Ishikawa (cell line): Measurements from ENCODE around the gene MIPOL1.

Experiments used
- CEBPB ChIP-seq: IDR thresholded peaks from 2 replicates; pipeline ENCODE4 v1.6.1; 2012
- CREB1 ChIP-seq: IDR thresholded peaks from 2 replicates; pipeline ENCODE4 v1.6.1; 2012; ENCODE audit warnings: low read depth
- EGR1 ChIP-seq: IDR thresholded peaks from 2 replicates; pipeline ENCODE4 v1.6.1; 2012
- EP300 ChIP-seq: IDR thresholded peaks from 2 replicates; pipeline ENCODE4 v1.6.1; 2012; ENCODE audit warnings: borderline replicate concordance
- FOXM1 ChIP-seq: IDR thresholded peaks from 2 replicates; pipeline ENCODE4 v1.6.1; 2012; ENCODE audit warnings: low read depth, borderline replicate concordance
- NFIC ChIP-seq: IDR thresholded peaks from 2 replicates; pipeline ENCODE4 v1.6.1; 2012
- RAD21 ChIP-seq: IDR thresholded peaks from 2 replicates; pipeline ENCODE4 v1.6.1; 2012; ENCODE audit warnings: low read depth
- TAF1 ChIP-seq: IDR thresholded peaks from 2 replicates; pipeline ENCODE4 v1.6.1; 2012; ENCODE audit warnings: low read depth, mild to moderate bottlenecking
- TCF12 ChIP-seq: IDR thresholded peaks from 2 replicates; pipeline ENCODE4 v1.6.1; 2012; ENCODE audit warnings: low read depth
- TEAD4 ChIP-seq: IDR thresholded peaks from 2 replicates; pipeline ENCODE4 v1.6.1; 2012
- YY1 ChIP-seq: IDR thresholded peaks from 2 replicates; pipeline ENCODE4 v1.6.1; 2012; ENCODE audit warnings: low read depth
- ZBTB7A ChIP-seq: IDR thresholded peaks from 2 replicates; pipeline ENCODE4 v1.6.1; 2012; ENCODE audit warnings: low read depth
- TF ChIP-seq, protein P1 (sequence below): IDR thresholded peaks from 2 replicates; pipeline ENCODE4 v1.6.1; 2012; ENCODE audit warnings: low read depth, mild to moderate bottlenecking
- TF ChIP-seq, protein P2 (sequence below): IDR thresholded peaks from 2 replicates; pipeline ENCODE4 v1.6.1; 2012
- TF ChIP-seq, protein P3 (sequence below): IDR thresholded peaks from 2 replicates; pipeline ENCODE4 v1.6.1; 2012

The MIPOL1 gene

DNA sequence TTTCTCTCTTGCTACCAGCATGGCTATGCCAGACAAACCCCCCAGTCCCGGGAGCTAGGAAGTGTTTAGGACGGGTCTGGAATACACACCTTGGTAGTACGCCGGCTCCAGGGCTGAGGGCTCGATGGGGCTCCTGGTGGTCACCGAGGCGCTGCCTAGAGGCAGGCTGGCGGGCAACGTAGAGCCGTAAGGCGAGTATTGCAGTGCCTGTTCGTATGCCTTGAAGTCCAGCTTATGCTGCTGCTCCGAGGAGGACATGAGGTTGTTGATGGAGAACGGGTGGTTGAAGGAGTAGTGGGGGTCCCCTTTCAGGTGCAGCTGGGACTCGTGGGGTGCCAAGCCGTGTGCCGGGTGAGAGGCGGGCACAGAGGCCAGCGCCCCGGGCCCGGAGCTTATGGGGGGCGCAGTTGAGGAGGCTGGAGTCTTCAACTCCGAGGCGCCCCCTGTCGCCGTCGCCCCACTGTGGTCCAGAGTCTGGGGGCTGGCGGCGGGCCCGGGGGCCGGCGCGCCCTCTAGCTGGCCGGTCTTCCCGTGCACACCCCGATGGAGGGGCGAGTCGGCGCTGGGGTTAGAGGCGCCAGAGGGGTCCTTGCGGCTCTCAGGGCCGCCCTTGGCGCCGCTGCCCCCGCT lies 393.7 kb downstream of the MIPOL1 start:
- TF ChIP-seq EP300 (no peak), NFIC (no peak), RAD21 (no peak), CREB1 (no peak), TAF1 (no peak), EGR1 (no peak), CEBPB (no peak), YY1 (no peak)
- TF ChIP-seq, protein P1, sequence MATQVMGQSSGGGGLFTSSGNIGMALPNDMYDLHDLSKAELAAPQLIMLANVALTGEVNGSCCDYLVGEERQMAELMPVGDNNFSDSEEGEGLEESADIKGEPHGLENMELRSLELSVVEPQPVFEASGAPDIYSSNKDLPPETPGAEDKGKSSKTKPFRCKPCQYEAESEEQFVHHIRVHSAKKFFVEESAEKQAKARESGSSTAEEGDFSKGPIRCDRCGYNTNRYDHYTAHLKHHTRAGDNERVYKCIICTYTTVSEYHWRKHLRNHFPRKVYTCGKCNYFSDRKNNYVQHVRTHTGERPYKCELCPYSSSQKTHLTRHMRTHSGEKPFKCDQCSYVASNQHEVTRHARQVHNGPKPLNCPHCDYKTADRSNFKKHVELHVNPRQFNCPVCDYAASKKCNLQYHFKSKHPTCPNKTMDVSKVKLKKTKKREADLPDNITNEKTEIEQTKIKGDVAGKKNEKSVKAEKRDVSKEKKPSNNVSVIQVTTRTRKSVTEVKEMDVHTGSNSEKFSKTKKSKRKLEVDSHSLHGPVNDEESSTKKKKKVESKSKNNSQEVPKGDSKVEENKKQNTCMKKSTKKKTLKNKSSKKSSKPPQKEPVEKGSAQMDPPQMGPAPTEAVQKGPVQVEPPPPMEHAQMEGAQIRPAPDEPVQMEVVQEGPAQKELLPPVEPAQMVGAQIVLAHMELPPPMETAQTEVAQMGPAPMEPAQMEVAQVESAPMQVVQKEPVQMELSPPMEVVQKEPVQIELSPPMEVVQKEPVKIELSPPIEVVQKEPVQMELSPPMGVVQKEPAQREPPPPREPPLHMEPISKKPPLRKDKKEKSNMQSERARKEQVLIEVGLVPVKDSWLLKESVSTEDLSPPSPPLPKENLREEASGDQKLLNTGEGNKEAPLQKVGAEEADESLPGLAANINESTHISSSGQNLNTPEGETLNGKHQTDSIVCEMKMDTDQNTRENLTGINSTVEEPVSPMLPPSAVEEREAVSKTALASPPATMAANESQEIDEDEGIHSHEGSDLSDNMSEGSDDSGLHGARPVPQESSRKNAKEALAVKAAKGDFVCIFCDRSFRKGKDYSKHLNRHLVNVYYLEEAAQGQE, result no peak
- TF ChIP-seq, protein P2, sequence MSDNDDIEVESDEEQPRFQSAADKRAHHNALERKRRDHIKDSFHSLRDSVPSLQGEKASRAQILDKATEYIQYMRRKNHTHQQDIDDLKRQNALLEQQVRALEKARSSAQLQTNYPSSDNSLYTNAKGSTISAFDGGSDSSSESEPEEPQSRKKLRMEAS, result no peak

DNA sequence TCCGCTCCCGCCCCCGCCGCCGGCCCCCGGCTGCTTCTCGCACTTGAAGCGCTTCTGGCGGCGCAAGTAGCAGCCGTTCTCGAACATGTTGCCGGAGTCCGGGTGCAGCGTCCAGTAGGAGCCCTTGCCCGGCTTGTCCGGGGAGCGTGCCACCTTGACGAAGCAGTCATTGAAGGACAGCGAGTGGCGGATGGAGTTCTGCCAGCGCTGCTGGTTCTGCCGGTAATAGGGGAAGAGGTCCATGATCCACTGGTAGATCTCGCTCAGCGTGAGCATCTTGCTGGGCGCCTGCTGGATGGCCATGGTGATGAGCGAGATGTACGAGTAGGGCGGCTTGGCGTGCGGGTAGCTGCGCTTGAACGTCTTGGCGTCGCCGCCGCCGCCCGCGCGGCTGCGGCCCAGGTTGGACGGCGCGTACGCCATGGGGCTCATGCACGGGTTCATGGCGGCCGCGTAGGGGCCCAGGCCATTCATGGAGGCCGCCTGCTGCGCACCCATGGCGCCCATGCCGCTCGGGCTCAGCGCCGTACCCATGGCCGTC lies 394.3 kb downstream of the MIPOL1 start:
- TF ChIP-seq EP300 (no peak), TAF1 (no peak), RAD21 (no peak), TEAD4 (no peak), NFIC (no peak), CREB1 (no peak), CEBPB (no peak), FOXM1 (no peak), ZBTB7A (no peak), YY1 (no peak), EGR1 (no peak), TCF12 (no peak)
- TF ChIP-seq, protein P2, result no peak
- TF ChIP-seq, protein P1, result no peak
- TF ChIP-seq, protein P3, sequence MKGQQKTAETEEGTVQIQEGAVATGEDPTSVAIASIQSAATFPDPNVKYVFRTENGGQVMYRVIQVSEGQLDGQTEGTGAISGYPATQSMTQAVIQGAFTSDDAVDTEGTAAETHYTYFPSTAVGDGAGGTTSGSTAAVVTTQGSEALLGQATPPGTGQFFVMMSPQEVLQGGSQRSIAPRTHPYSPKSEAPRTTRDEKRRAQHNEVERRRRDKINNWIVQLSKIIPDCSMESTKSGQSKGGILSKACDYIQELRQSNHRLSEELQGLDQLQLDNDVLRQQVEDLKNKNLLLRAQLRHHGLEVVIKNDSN, result no peak

DNA sequence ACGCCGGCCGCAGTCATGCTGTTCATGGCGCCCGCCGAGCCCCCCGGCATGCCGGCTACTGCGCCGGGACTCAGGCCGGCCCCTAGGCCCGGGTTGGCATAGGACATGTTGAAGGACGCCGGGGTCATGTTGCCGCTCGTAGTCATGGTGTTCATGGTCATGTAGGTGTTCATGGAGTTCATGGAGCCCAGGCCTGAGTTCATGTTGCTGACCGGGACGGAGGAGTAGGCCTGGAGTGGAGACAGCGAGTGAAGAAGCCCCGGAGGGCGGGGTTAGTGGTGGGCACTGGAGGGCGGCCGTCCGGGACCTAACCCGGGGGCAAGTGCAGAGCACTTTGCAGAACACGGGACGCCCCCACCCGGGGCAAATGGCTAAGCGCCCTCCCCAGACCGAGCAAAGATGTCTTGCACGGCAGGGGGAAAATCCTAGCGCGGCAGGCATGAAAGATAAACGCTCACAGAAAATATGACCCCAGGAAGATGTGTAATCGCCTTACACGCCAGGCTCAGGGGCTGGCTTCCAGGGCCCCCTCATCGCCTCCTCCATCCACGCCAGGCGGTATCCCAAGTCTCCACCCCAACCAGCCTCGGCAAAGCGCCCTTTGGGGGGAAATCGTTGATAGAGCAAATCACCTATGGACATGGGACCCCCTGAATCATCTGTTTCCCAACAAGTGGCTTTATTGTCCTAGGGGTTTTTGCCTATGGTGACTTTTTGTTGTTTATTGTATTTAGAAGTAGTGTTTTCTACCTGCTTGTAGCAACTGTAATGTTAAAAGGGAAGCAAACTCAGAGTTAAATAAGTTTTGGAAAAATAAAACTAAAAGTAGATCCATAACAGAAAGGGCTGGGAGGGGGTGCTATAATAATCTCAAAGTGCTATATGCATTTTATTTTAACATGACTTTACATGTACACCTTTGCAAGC lies 395.0 kb downstream of the MIPOL1 start:
- TF ChIP-seq ZBTB7A, result no peak
- no peak for TF ChIP-seq YY1
- TF ChIP-seq, protein P1, result no peak
- TF ChIP-seq FOXM1, result no peak
- no peak for TF ChIP-seq CEBPB
- no peak for TF ChIP-seq NFIC
- TF ChIP-seq TAF1, result no peak
- TF ChIP-seq, protein P2, result no peak
- TF ChIP-seq TCF12, result no peak
- TF ChIP-seq, protein P3, result no peak
- TF ChIP-seq EGR1, result no peak
- no peak for TF ChIP-seq CREB1
- no peak for TF ChIP-seq TEAD4
- no peak for TF ChIP-seq RAD21
- no peak for TF ChIP-seq EP300
